Renal cortex interstitium (tissue), 15 donors: ENCODE results near the gene STYXL2. TPM values are rescaled to one million over a fixed set of nuclear protein-coding genes. Genes with fewer than 3 reads are reported as not detected.

Source experiments
- DNase-seq, 11 donors: peaks; one replicate each; pipeline ENCODE4 v3.0.0-alpha.2; 2013; ENCODE audit warnings: low read depth in 9 of 11, low spot score in 4 of 11; ENCODE audit errors: extremely low read depth in 1 of 11
- long read RNA-seq, 16 experiments: transcript quantifications; one replicate each; lab custom pipeline, GENCODE V29; 2026
- polyA plus RNA-seq, 3 donors: library from polyadenylated mRNA; unstranded; fragments of 120-200 nt; gene quantifications; one replicate each; pipeline ENCODE4 v1.2.1, GENCODE V29; 2013; ENCODE audit not compliant: insufficient read length in 3 of 3

Gene STYXL2
- under 1 TPM; 0.29 to 0.73 (median 0.36) TPM for polyA plus RNA-seq
- long read RNA-seq, donor 1, result 0 reads
- long read RNA-seq, donor 2, result 0 reads
- long read RNA-seq, donor 3, result 0 reads
- long read RNA-seq, donor 4, result 0 reads
- long read RNA-seq, donor 5, result 0 reads
- long read RNA-seq, donor 6, result 0 reads
- long read RNA-seq, donor 7, full-length matches to known transcripts, result 1 of 1 reads
- long read RNA-seq, donor 7, partial matches to known transcripts, result 0 of 1 reads
- long read RNA-seq, donor 7, other reads (novel, unspliced or antisense), result 0 of 1 reads
- long read RNA-seq, donor 8, result 0 reads
- long read RNA-seq, donor 9, result 0 reads
- long read RNA-seq, donor 10, result 0 reads
- long read RNA-seq, donor 11, result 0 reads
- long read RNA-seq, donor 12, result 0 reads
- long read RNA-seq, donor 13, result 0 reads
- long read RNA-seq, donor 14, result 0 reads
- long read RNA-seq, donor 15, full-length matches to known transcripts, result 1 of 1 reads
- long read RNA-seq, donor 15, partial matches to known transcripts, result 0 of 1 reads
- long read RNA-seq, donor 15, other reads (novel, unspliced or antisense), result 0 of 1 reads
- long read RNA-seq, donor 16, result 0 reads

DNA sequence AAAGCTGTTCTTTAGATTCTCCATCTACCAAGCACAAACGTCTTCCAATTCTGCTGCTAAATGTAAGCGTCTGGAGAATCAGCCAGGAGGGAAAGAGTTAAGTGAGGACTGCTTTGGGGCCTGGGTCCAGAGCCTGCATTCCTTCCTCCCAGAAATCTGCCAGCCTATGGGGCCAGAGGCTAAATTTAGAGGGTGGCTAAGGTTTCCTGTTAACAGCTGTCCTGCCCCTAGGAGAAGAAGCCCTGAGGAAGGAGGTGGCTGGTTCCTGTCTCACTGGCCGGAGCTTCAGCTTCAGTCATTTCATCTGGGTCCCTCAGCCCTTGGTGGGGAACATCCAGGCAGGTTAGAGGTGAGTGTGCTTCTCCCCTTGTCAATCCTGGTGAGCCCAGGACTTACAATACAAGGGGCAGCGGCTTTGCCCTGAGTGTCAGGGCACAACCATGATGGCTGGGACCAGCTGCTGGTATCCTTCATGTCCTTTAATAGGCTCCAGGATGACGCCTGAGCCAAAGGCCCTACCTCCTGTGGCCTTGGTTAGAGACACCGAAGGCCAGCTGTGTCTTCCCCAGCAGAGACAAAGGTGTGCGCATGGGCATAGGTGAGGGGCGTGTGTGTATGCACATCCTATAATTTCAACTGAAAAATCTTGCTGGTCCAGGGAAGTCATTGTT, at the start of gene STYXL2:
STYXL2 (plus strand) TSS at position 230 of the 671 bp plus-strand sequence. CDS start 775 bp downstream, outside the sequence.
- no peak for DNase-seq

DNA sequence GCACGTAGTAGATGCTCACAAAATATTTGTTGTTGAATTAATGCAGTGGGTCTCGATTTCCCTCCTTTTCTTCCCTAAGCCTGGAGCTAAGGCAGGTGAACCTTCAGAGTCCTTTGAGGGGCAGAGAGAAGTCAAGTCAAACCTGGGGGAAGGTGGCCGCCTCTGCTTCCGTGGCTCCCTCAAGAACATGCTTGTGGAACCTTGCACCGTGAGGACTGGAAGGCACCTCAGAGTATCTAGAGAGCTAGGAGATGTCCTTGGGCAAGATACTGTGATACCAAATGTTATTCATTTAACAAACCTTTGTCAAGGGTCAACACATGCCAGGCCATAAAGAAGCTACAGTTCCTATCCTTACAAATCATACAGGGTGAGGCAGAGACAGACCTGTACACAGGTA, 42.0 kb upstream of the STYXL2 start:
- no peak for DNase-seq

- DNase-seq, result no peak
Measured at GRCh38 chr1:167052389-167052788, 41.5 kb upstream of the STYXL2 start.

- no peak for DNase-seq
Measured at GRCh38 chr1:167054531-167054930, 39.3 kb upstream of the STYXL2 start.

GRCh38 chr1:167054946-167055630, 38.8 kb upstream of the STYXL2 start:
- DNase-seq, result no peak

DNA sequence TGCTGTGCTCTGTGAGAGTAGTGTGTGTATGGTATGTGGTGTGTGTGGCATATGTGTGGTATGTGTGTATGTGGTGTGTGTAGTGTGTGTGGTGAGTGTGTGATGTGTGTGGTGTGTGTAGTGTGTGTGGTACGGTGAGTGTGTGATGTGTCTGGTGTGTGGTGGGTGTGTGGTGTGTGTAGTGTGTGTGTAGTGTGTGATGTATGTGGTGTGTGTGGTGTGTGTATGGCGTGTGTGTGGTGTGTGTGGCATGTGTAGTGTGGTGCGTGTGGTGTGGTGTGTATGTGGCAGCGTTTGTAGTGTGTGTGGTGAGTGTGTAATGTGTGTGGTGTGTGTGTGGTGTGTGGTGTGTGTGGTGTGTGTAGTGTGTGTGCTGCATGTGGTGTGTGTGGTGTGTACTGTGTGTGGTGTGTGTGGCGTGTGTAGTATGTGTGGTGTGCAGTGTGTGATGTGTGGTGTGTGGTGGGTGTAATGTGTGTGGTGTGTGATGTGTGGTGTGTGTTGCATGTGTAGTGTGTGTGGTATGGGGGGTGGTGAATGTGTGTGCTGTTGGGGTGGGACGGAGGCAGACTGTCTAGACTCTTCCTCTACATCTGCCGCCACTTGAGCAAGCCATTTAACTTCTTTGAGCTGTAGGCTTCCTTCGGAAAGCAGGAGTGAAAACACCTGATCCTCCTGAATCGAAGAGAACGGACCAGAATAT, 37.2 kb upstream of the STYXL2 start:
- no peak for DNase-seq

DNA sequence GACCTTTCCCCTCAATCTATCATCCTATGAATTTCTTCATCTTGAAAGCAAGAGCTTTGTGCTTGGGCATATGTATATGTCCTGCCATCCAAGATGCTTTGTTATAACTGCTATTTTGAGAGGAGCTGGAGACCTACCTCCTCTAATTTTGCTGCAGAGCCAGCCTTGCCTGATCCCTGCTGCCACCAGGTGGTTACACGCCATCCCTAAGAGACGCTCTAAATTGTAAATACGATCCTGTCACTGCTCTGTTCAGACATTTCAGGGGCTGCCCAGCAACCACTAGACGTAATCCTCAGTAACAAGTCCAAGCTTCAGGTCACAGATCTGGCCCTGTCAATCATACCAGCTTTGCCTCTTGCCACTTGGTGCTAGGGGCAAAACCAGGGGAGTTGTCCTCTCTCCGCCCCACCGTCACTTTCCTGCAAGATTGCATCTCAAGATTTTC, 36.6 kb upstream of the STYXL2 start:
- DNase-seq, result peak in 6 of 11 donors; percentile 28 to 52 (median 42)

- DNase-seq, result peak in 8 of 11 donors; percentile 44 to 78 (median 61)
Measured at GRCh38 chr1:167059045-167059808, 34.6 kb upstream of the STYXL2 start.

- DNase-seq, result no peak
Measured at GRCh38 chr1:167059809-167060107, 34.1 kb upstream of the STYXL2 start.

GRCh38 chr1:167060141-167061072, 33.5 kb upstream of the STYXL2 start:
- no peak for DNase-seq

- no peak for DNase-seq
Measured at GRCh38 chr1:167061073-167061464, 32.8 kb upstream of the STYXL2 start.

- no peak for DNase-seq
Measured at GRCh38 chr1:167064621-167065020, 29.3 kb upstream of the STYXL2 start.

DNA sequence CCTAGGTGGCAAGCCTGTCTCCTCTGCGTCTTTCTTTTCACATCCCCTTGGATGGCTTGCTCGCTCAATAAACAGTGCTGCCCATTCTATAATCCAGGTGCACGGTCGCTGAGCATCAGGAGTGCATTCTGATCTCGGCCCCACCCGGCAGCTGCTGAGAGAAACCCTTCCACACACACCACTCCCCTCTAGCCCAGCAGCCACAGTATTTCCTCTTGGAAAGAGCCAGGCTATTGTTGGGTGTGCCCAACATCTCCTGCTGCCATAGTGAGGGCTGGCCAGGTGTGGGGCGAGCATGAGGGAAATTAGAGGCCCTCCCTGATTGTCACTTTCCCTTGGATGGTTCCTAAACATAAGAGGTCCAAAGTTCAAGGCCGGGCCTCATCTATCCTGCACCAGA, 28.4 kb upstream of the STYXL2 start:
- DNase-seq, result no peak

DNA sequence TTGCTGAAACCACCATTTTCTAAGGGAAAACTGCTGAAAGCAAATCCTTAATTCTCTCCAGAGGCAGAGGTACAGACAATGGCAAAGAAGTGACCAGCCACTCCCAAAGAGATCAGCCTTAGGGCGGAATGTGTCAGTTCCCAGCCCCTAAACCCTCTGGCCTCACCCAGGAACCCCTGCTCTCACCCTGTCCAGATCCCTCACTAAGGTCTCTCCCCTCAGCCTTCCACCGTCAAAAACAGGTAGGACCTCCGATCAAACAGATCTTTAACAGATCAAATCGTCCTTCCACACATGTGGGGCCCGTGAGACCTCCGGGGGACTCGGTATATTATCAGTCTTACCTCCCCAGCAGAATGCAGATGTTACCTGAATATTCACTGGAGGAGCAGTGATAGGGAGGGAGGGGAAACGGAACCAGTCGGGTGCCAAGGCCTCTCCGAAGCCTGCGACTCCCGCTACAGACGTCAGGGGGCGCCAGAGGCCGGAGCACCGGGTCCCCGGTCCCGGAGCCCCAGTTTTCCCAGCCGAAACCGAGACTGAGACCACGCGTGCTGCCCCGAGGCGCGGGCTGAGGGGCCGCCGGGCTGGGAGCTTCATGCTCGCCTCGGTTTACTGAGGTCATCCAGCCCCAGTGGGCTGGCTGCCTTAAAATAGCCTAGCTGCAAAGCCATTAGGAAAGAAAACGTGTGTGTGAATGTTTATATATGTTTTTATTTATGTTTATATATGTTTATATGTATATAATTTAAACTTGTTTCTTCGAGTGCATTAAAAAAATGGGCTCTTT, 27.3 kb upstream of the STYXL2 start:
- DNase-seq, result peak in 9 of 11 donors; percentile 39 to 65 (median 56)

DNA sequence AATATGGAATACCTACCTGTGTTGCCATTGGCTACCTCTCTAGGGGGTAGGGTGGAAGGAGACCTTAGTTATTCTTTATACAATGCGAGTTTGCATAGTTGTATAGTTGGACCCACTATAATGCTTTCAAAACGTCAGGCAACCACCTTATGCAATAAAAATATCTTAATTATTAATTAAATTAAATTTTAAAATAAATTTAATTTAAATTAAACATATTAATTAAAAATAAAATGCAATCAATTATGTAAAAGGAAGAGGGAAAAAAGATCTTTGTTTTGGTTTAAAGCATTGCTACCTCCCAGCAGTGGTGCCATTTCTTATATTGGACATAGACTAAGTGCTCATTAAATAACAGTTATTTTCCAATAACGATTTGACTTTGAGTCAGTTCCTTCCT, 26.0 kb upstream of the STYXL2 start:
- no peak for DNase-seq

DNA sequence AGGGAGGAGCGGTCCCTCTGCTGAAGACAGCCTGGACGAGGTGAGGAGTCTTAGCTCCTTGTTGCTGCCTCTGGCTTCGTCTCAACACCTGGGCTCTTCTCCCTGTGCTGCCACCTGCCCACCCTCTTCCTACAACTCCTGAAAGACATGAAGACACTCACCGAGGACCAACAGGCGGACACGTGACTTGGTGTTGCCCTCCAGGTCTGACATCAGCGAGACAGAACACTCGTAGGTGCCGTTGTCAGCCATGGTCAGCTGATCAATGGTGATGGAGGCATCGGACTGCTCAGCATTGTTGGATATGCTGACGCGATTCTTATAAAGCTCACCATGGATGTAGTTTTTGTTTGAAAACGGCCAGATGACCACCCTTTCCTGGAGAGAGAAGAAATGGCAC, 25.1 kb upstream of the STYXL2 start:
- DNase-seq, result no peak

DNA sequence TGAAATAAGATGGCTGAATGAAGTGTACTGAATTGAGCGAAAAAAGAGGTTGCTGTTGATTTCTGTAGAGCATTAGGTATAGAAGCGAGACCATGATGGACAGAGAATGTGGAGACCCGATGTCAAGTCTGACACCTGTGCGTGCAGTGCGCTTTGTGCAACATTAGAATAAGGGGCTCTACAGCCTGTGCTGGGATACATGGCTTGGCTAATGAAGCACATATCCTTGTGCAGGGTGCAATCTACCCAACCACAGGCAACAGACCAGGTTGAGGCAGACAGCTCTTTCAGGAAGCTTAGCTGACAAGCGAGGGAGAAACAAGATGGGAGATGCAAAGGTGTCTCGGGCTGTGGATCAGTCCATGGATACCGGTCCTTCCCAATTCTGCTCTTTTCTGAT, 22.6 kb upstream of the STYXL2 start:
- DNase-seq, result no peak
